H1 (cell line): ENCODE data around the gene CCT6B. TPM values are rescaled to one million over a fixed set of nuclear protein-coding genes. Genes with fewer than 3 reads are reported as not detected.

ENCODE experiments used
- CTCF ChIA-PET: fragments of 300-600 bp; sonication (Branson Sonifier 250); formaldehyde crosslinking; loops from one replicate; lab custom pipeline; 2021; ENCODE audit not compliant: partially characterized antibody; lab: Charles Lee
- POLR2A ChIA-PET: fragments of 300-600 bp; sonication (Branson Sonifier 250); formaldehyde crosslinking; loops from one replicate; lab custom pipeline; 2021; ENCODE audit warnings: inconsistent platforms; ENCODE audit not compliant: partially characterized antibody; lab: Charles Lee
- DNase-seq, 2 experiments: peaks; one replicate each; pipeline versions ENCODE4 v3.0.0 to v3.0.0-alpha.2; 2010 to 2022; ENCODE audit warnings: low spot score in 2 of 2, low read depth in 1 of 2, mixed read lengths in 1 of 2
- FAIRE-seq: peaks from 2 replicates; lab custom pipeline; 2011; peaks lifted over from hg19 to GRCh38; lab: Jason Lieb, UNC
- H2AFZ ChIP-seq: 2 replicates; pipeline ENCODE4 v1.8.1; 2012; ENCODE audit warnings: low read length, inconsistent platforms
- H2AK5ac ChIP-seq: 2 replicates; pipeline ENCODE4 v1.6.1; 2013; ENCODE audit warnings: low read depth, low read length
- H2BK120ac ChIP-seq: replicated peaks from 2 replicates; pipeline ENCODE3; 2013; ENCODE audit warnings: low read depth, low read length, inconsistent platforms
- H2BK12ac ChIP-seq: 2 replicates; pipeline ENCODE4 v1.6.1; 2013; ENCODE audit warnings: low read depth, low read length
- H2BK15ac ChIP-seq: 2 replicates; pipeline ENCODE4 v1.6.1; 2013; ENCODE audit warnings: low read length
- H2BK20ac ChIP-seq: 2 replicates; pipeline ENCODE4 v1.6.1; 2013; ENCODE audit warnings: low read length
- H2BK5ac ChIP-seq: 2 replicates; pipeline ENCODE4 v1.6.1; 2013; ENCODE audit warnings: low read depth, low read length
- H3K14ac ChIP-seq: 2 replicates; pipeline ENCODE4 v1.6.1; 2013; ENCODE audit warnings: inconsistent platforms; ENCODE audit not compliant: insufficient read length
- H3K18ac ChIP-seq: 2 replicates; pipeline ENCODE4 v1.6.1; 2013; ENCODE audit warnings: low read length; ENCODE audit errors: extremely low read depth
- H3K23ac ChIP-seq: 2 replicates; pipeline ENCODE4 v1.6.1; 2013; ENCODE audit warnings: inconsistent platforms; ENCODE audit not compliant: insufficient read length
- H3K23me2 ChIP-seq: 2 replicates; pipeline ENCODE4 v1.6.1; 2013; ENCODE audit warnings: low read depth, low read length
- H3K27ac ChIP-seq: 2 replicates; pipeline ENCODE4 v1.6.1; 2011; ENCODE audit warnings: low read depth, low read length, inconsistent platforms
- H3K27me3 ChIP-seq, 4 experiments: replicated peaks in 1 of 4; 1 replicate in 1 of 4; 2 replicates in 3 of 4; pipeline versions ENCODE4 v1.6.1 to v1.8.1; 2011 to 2013; ENCODE audit warnings: low read length in 3 of 4, mild to moderate bottlenecking in 3 of 4, inconsistent platforms in 2 of 4, mixed read lengths in 2 of 4, moderate library complexity in 1 of 4; ENCODE audit not compliant: control insufficient read depth in 3 of 4, insufficient read depth in 3 of 4; ENCODE audit errors: extremely low read depth in 1 of 4
- H3K36me3 ChIP-seq, 4 experiments: 2 replicates each; pipeline versions ENCODE4 v1.6.1 to v1.8.1; 2011 to 2013; ENCODE audit warnings: mild to moderate bottlenecking in 4 of 4, low read length in 3 of 4, moderate library complexity in 2 of 4, control low read depth in 1 of 4, inconsistent platforms in 1 of 4; ENCODE audit not compliant: insufficient read depth in 4 of 4, control insufficient read depth in 2 of 4
- H3K4ac ChIP-seq: replicated peaks from 2 replicates; pipeline ENCODE3; 2013; ENCODE audit warnings: low read length, low read depth, mixed read lengths, inconsistent platforms; ENCODE audit not compliant: insufficient read length
- H3K4me1 ChIP-seq, 4 experiments: replicated peaks in 1 of 4; 1 replicate in 1 of 4; 2 replicates in 3 of 4; pipeline versions ENCODE4 v1.6.1 to v1.8.1; 2011 to 2013; ENCODE audit warnings: low read length in 3 of 4, inconsistent platforms in 2 of 4, mixed read lengths in 1 of 4; ENCODE audit not compliant: insufficient read depth in 4 of 4, control insufficient read depth in 3 of 4
- H3K4me2 ChIP-seq, 2 experiments: 2 replicates each; pipeline versions ENCODE4 v1.6.1 to v1.8.1; 2011 to 2013; ENCODE audit warnings: low read depth in 2 of 2, low read length in 2 of 2, control low read depth in 1 of 2, inconsistent platforms in 1 of 2, mild to moderate bottlenecking in 1 of 2; ENCODE audit not compliant: insufficient read depth in 1 of 2
- H3K4me3 ChIP-seq, 4 experiments: fragments of 200-600, 300-600 bp in 1 of 4; sonication (generic), shearing (Covaris generic), sonication (Bioruptor Twin) in 1 of 4; 2 replicates each; pipeline versions ENCODE4 v1.5.1 to v1.8.1; 2011 to 2016; ENCODE audit warnings: low read length in 4 of 4, low read depth in 3 of 4, control low read depth in 2 of 4, inconsistent platforms in 2 of 4, mild to moderate bottlenecking in 2 of 4, mixed read lengths in 1 of 4, moderate library complexity in 1 of 4; ENCODE audit not compliant: insufficient read depth in 2 of 4; ENCODE audit errors: extremely low read depth in 1 of 4
- H3K56ac ChIP-seq: replicated peaks from 2 replicates; pipeline ENCODE3; 2013; ENCODE audit warnings: low read depth, mild to moderate bottlenecking, mixed read lengths, low read length, inconsistent platforms; ENCODE audit not compliant: insufficient read length
- H3K79me1 ChIP-seq: 2 replicates; pipeline ENCODE4 v1.6.1; 2013; ENCODE audit warnings: low read depth, low read length, control low read depth
- H3K79me2 ChIP-seq, 2 experiments: 2 replicates each; pipeline versions ENCODE4 v1.6.1 to v1.8.1; 2012 to 2013; ENCODE audit warnings: low read length in 2 of 2, mild to moderate bottlenecking in 2 of 2, inconsistent platforms in 1 of 2; ENCODE audit not compliant: insufficient read depth in 2 of 2, control insufficient read depth in 1 of 2
- H3K9ac ChIP-seq, 4 experiments: replicated peaks in 1 of 4; 1 replicate in 1 of 4; 2 replicates in 3 of 4; pipeline versions ENCODE4 v1.6.1 to v1.8.1; 2011 to 2013; ENCODE audit warnings: low read depth in 3 of 4, low read length in 3 of 4, control low read depth in 2 of 4, mild to moderate bottlenecking in 2 of 4, moderate library complexity in 2 of 4, inconsistent platforms in 1 of 4; ENCODE audit errors: extremely low read depth in 1 of 4
- H3K9me3 ChIP-seq, 2 experiments: 2 replicates each; pipeline versions ENCODE4 v1.6.1 to v1.8.1; 2012 to 2013; ENCODE audit warnings: mild to moderate bottlenecking in 2 of 2, moderate library complexity in 2 of 2, control low read depth in 1 of 2, inconsistent platforms in 1 of 2, low read depth in 1 of 2, low read length in 1 of 2, mixed read lengths in 1 of 2; ENCODE audit not compliant: insufficient read depth in 2 of 2
- H4K20me1 ChIP-seq, 2 experiments: replicated peaks in 1 of 2; 2 replicates each; pipeline versions ENCODE3 to v1.8.1; 2011 to 2013; ENCODE audit warnings: inconsistent platforms in 2 of 2, low read length in 2 of 2, mild to moderate bottlenecking in 1 of 2; ENCODE audit not compliant: insufficient read depth in 2 of 2, control insufficient read depth in 1 of 2
- H4K5ac ChIP-seq: 2 replicates; pipeline ENCODE4 v1.6.1; 2013; ENCODE audit warnings: low read length, low read depth, mixed read lengths, inconsistent platforms; ENCODE audit not compliant: insufficient read length
- H4K8ac ChIP-seq: 2 replicates; pipeline ENCODE4 v1.8.0; 2013; ENCODE audit warnings: mild to moderate bottlenecking, moderate library complexity, low read length, inconsistent platforms; ENCODE audit not compliant: insufficient read depth; ENCODE audit errors: extremely low read depth
- H4K91ac ChIP-seq: replicated peaks from 2 replicates; pipeline ENCODE3; 2013; ENCODE audit warnings: low read length, mixed read lengths, inconsistent platforms; ENCODE audit not compliant: insufficient read length
- BACH1 ChIP-seq: IDR thresholded peaks from 2 replicates; pipeline ENCODE4 v1.6.1; 2012; ENCODE audit warnings: low read length, improper control_type of control experiment
- CBX8 ChIP-seq: fragments of 300-800, 300-1000 bp; sonication (generic); IDR thresholded peaks from 2 replicates; pipeline ENCODE4 v1.7.1; 2016; ENCODE audit warnings: low read depth, low read length, borderline replicate concordance
- MAFK ChIP-seq: IDR thresholded peaks from 2 replicates; pipeline ENCODE4 v1.6.1; 2012; ENCODE audit warnings: low read depth, mild to moderate bottlenecking, improper control_type of control experiment, low read length
- PHF8 ChIP-seq: fragments of 200-600 bp; sonication (generic); conservative IDR thresholded peaks from 2 replicates; pipeline ENCODE4 v1.7.1; 2012; ENCODE audit warnings: low read depth, mild to moderate bottlenecking, inconsistent platforms, low read length, moderate library complexity
- SAP30 ChIP-seq: fragments of 300-600 bp; sonication (generic); IDR thresholded peaks from 2 replicates; pipeline ENCODE4 v1.7.1; 2012; ENCODE audit warnings: low read length, moderate library complexity, mild to moderate bottlenecking, inconsistent platforms; ENCODE audit not compliant: insufficient read depth, insufficient replicate concordance
- SIX5 ChIP-seq: IDR thresholded peaks from 2 replicates; pipeline ENCODE4 v1.6.1; 2011; ENCODE audit warnings: mild to moderate bottlenecking, low read depth, low read length
- SP2 ChIP-seq: IDR thresholded peaks from 2 replicates; pipeline ENCODE4 v1.6.1; 2012; ENCODE audit warnings: mild to moderate bottlenecking, low read length, inconsistent platforms
- SP4 ChIP-seq: IDR thresholded peaks from 2 replicates; pipeline ENCODE4 v1.6.1; 2012; ENCODE audit warnings: low read length, inconsistent platforms
- SUZ12 ChIP-seq: fragments of 200-600 bp; sonication (generic); IDR thresholded peaks from 2 replicates; pipeline ENCODE4 v1.6.1; 2012; ENCODE audit warnings: mild to moderate bottlenecking, inconsistent platforms, low read length, moderate library complexity, mixed read lengths
- TAF7 ChIP-seq: optimal IDR thresholded peaks from 2 replicates; pipeline ENCODE3; 2011; ENCODE audit warnings: low read depth, mild to moderate bottlenecking, inconsistent platforms, low read length, moderate library complexity, borderline replicate concordance
- TEAD4 ChIP-seq: IDR thresholded peaks from 2 replicates; pipeline ENCODE4 v1.6.1; 2012; ENCODE audit warnings: low read depth, low read length, inconsistent platforms, mixed read lengths
- ZNF274 ChIP-seq: IDR thresholded peaks from 2 replicates; pipeline ENCODE4 v1.7.0; 2012; ENCODE audit warnings: low read length, borderline replicate concordance; ENCODE audit errors: extremely low read depth
- WGBS, 2 experiments: shearing (Covaris generic) in 1 of 2; methylation state at CpG; one replicate each; pipeline versions ENCODE4 v1.1.6 to v1.1.7; 2013 to 2015; ENCODE audit warnings: low lambda C conversion rate in 2 of 2, mixed read lengths in 2 of 2, inconsistent platforms in 1 of 2, low coverage in 1 of 2, missing lambda C conversion rate in 1 of 2; ENCODE audit not compliant: insufficient replicate concordance in 2 of 2, insufficient coverage in 1 of 2, insufficient read length in 1 of 2; ENCODE audit errors: extremely low coverage in 1 of 2, missing lambda C conversion rate in 1 of 2; 5-methylcytosine and 5-hydroxymethylcytosine counted together
- polyA plus RNA-seq, 7 experiments: library from polyadenylated mRNA; depleted of rRNA in 3 of 7; stranded (reverse) in 5 of 7; unstranded in 2 of 7; fragments of >200 nt in 5 of 7; fragments of 200-250 nt in 2 of 7; gene quantifications; 1 replicate in 5 of 7; 2 replicates in 1 of 7; 4 replicates in 1 of 7; pipeline versions ENCODE4 v1.2.1 to v1.2.3, GENCODE V29; 2011 to 2013; ENCODE audit warnings: missing spikeins in 2 of 7, mixed read lengths in 2 of 7
- total RNA-seq: library from RNA; stranded (reverse); fragmentation: NEBNext Ultra II Directional; extraction: Animal tissue kit (Norgen Biotek cat#: 25700); gene quantifications from 2 replicates; pipeline ENCODE4 v1.2.1, GENCODE V29; 2021
- TF ChIP-seq, protein P1 (sequence below): IDR thresholded peaks from 2 replicates; pipeline ENCODE4 v1.6.1; 2012; ENCODE audit warnings: low read length, inconsistent platforms

Gene CCT6B
- total and polyA plus RNA-seq, 2 of the 8 experiments (the other 6 are each of a cell fraction or from before 2014, with no cell fraction given) = 0.67 to 1.3 TPM

DNA sequence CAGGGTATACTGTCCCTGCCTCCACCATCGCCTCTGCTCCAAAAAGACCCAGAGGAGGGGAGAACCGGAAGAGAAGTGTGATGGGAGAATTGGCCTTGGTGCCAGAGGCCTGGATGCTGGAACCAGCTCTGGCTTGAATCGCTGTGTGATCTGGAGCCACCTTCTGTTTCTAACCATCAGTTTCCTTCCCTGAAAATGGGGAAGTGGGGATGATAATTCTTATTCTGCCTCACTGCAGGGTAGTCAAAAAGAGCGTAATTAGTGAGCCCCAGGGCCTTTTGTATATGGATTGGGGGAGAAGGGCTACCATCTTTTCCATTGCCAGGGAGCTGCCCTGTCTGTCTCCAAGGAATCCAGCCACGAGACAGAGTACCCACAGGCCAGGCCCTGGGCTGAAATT lies 52.2 kb downstream of the CCT6B start:
- H2BK5ac ChIP-seq = no peak overlapping the region
- no peak overlapping the region for H2BK120ac ChIP-seq
- no peaks in the 10 kb centered on the region for H3K23me2 ChIP-seq
- H2BK20ac ChIP-seq = no peak overlapping the region
- ChIA-PET POLR2A (interaction anchor here (0.9 kb wide), 1 partner anchor 220 kb away, joined by 3 read pairs; no protein-coding TSS in a partner anchor), CTCF (interaction anchor here (1.5 kb wide), 1 partner anchor 366 kb away, joined by 8 read pairs; no protein-coding TSS in a partner anchor)
- DNase-seq (no peak), FAIRE-seq (no peak)
- H3K79me1 ChIP-seq = no peaks in the 10 kb centered on the region
- no peak overlapping the region for H3K23ac ChIP-seq
- no peak overlapping the region for H3K14ac ChIP-seq
- no peaks in the 10 kb centered on the region for H3K36me3 ChIP-seq
- no peaks in the 10 kb centered on the region for H3K9me3 ChIP-seq
- no peaks in the 10 kb centered on the region for H3K79me2 ChIP-seq
- H3K18ac ChIP-seq = no peak overlapping the region
- no peak overlapping the region for H4K91ac ChIP-seq
- H3K27me3 ChIP-seq = no peaks in the 10 kb centered on the region
- H3K4ac ChIP-seq = no peak overlapping the region
- no peak overlapping the region for H3K56ac ChIP-seq
- 81% methylated on average over 5 of the region's 5 CpGs; no CpG with 5 or more reads in 1 of the 2 experiments for WGBS, 2 experiments
- H2AK5ac ChIP-seq = no peak overlapping the region
- H3K9ac ChIP-seq = no peak overlapping the region
- H3K4me1 ChIP-seq = peaks cover 0 to 3% (median 1%) of the 10 kb centered on the region in 4 experiments; a peak in 4 of 7 replicates
- H2AFZ ChIP-seq = no peak overlapping the region
- no peak overlapping the region for H4K8ac ChIP-seq
- no peak overlapping the region for H3K27ac ChIP-seq
- H2BK12ac ChIP-seq = no peak overlapping the region
- H3K4me3 ChIP-seq = no peak overlapping the region
- H4K5ac ChIP-seq = no peak overlapping the region
- H2BK15ac ChIP-seq = no peak overlapping the region
- no peaks in the 10 kb centered on the region for H4K20me1 ChIP-seq
- H3K4me2 ChIP-seq = no peak overlapping the region
- TF ChIP-seq SP4 (no peak), CBX8 (no peak), TEAD4 (no peak), SIX5 (no peak), TAF7 (no peak), ZNF274 (no peak), MAFK (no peak), PHF8 (no peak), SP2 (no peak), SUZ12 (no peak), BACH1 (no peak), SAP30 (no peak)
- TF ChIP-seq, protein P1, sequence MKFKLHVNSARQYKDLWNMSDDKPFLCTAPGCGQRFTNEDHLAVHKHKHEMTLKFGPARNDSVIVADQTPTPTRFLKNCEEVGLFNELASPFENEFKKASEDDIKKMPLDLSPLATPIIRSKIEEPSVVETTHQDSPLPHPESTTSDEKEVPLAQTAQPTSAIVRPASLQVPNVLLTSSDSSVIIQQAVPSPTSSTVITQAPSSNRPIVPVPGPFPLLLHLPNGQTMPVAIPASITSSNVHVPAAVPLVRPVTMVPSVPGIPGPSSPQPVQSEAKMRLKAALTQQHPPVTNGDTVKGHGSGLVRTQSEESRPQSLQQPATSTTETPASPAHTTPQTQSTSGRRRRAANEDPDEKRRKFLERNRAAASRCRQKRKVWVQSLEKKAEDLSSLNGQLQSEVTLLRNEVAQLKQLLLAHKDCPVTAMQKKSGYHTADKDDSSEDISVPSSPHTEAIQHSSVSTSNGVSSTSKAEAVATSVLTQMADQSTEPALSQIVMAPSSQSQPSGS = no peak
